ENCODE results near the gene DOP1A. TPM values are rescaled to one million over a fixed set of nuclear protein-coding genes. Genes with fewer than 3 reads are reported as not detected.
A peak's percentile ranks its signal among the peaks of the same experiment; 100 is the strongest.

DOP1A gene
- total RNA-seq, 6 donors from 2014 or later = 20.0 to 51.6 (median 25.7) TPM

- peaks cover 14 to 35% (median 21%) of the 10 kb centered on the region in 4 donors for H3K4me1 ChIP-seq
- 5 to 6% methylated on average over 26 to 34 of the region's 44 CpGs for WGBS, 2 donors
Observed at GRCh38 chr6:83193747-83194566, 126.5 kb downstream of the DOP1A start.

GRCh38 chr6:83198486-83199172 lies 131.2 kb downstream of the DOP1A start:
- Histone ChIP-seq H3K27ac (no peak overlapping the region), H3K4me3 (no peak overlapping the region), H3K27me3 (no peaks in the 10 kb centered on the region), H3K36me3 (no peaks in the 10 kb centered on the region), H3K9me3 (no peaks in the 10 kb centered on the region), H3K4me1 (peaks cover 8 to 14% (median 9%) of the 10 kb centered on the region in 4 donors)
- DNase-seq (no peak), ATAC-seq (ENCODE audit: low FRiP score in 2 of 2) (no peak)
- TF ChIP-seq CTCF (IDR thresholded peaks at IDR 0.05) (no peak), POLR2AphosphoS5 (IDR thresholded peaks at IDR 0.05) (no peak), POLR2A (IDR thresholded peaks at IDR 0.05) (no peak), EP300 (IDR thresholded peaks at IDR 0.05) (no peak)
- 90% methylated on average over 4 of the region's 4 CpGs for WGBS, 2 donors

More at GRCh38 chr6:83193747-83194566, 126.5 kb downstream of the DOP1A start:
- peak; percentile 57 to 90 for DNase-seq
- Histone ChIP-seq H3K9me3 (no peaks in the 10 kb centered on the region), H3K27ac (peak overlapping the region; percentile 84 to 90 (median 84)), H3K36me3 (peaks cover 0 to 2% (median 0%) of the 10 kb centered on the region in 4 donors), H3K4me3 (peak overlapping the region; percentile 77 to 95 (median 90)), H3K27me3 (no peaks in the 10 kb centered on the region)
- peak; percentile 84 to 85 for ATAC-seq (ENCODE audit: low FRiP score in 2 of 2)
- no peak for TF ChIP-seq POLR2A (IDR thresholded peaks at IDR 0.05)
- no peak for TF ChIP-seq EP300 (IDR thresholded peaks at IDR 0.05)
- no peak for TF ChIP-seq POLR2AphosphoS5 (IDR thresholded peaks at IDR 0.05)
- TF ChIP-seq CTCF (IDR thresholded peaks at IDR 0.05) = no peak

- H3K4me3 ChIP-seq = no peak overlapping the region
- peaks cover 4 to 9% (median 6%) of the 10 kb centered on the region in 4 donors for H3K4me1 ChIP-seq
- WGBS, 2 donors = 92 to 95% methylated on average over 5 of the region's 5 CpGs
- no peak overlapping the region for H3K27ac ChIP-seq
- no peaks in the 10 kb centered on the region for H3K36me3 ChIP-seq
- H3K9me3 ChIP-seq = no peaks in the 10 kb centered on the region
- TF ChIP-seq EP300 (IDR thresholded peaks at IDR 0.05) = no peak
- TF ChIP-seq CTCF (IDR thresholded peaks at IDR 0.05) = no peak
- TF ChIP-seq POLR2AphosphoS5 (IDR thresholded peaks at IDR 0.05) = no peak
- H3K27me3 ChIP-seq = no peaks in the 10 kb centered on the region
- DNase-seq (no peak), ATAC-seq (ENCODE audit: low FRiP score in 2 of 2) (peak in 1 of 2 donors; percentile 12)
Observed at GRCh38 chr6:83199173-83199862, 131.8 kb downstream of the DOP1A start.

- no peaks in the 10 kb centered on the region for H3K27me3 ChIP-seq
Observed at GRCh38 chr6:83199863-83200225, 132.4 kb downstream of the DOP1A start.

More at GRCh38 chr6:83199863-83200225, 132.4 kb downstream of the DOP1A start:
- TF ChIP-seq POLR2A (IDR thresholded peaks at IDR 0.05) = no peak
- TF ChIP-seq CTCF (IDR thresholded peaks at IDR 0.05) = no peak
- no peak for TF ChIP-seq EP300 (IDR thresholded peaks at IDR 0.05)
- TF ChIP-seq POLR2AphosphoS5 (IDR thresholded peaks at IDR 0.05) = no peak
- Histone ChIP-seq H3K27ac (no peak overlapping the region), H3K9me3 (no peaks in the 10 kb centered on the region), H3K4me1 (peaks cover 0 to 4% (median under 1%) of the 10 kb centered on the region in 4 donors), H3K4me3 (no peak overlapping the region), H3K36me3 (no peaks in the 10 kb centered on the region)
- no peak for DNase-seq
- 77 to 79% methylated on average over 2 of the region's 2 CpGs for WGBS, 2 donors
- peak in 1 of 2 donors; percentile 26 for ATAC-seq (ENCODE audit: low FRiP score in 2 of 2)
